Choroid plexus epithelial cell (primary cell): ENCODE results near the gene CAPN12.

Source experiments
- DNase-seq: peaks from one replicate; pipeline ENCODE4 v3.0.0-alpha.2; 2010; ENCODE audit warnings: low read depth
- H3K4me3 ChIP-seq: 2 replicates; pipeline ENCODE4 v1.5.1; 2011; ENCODE audit warnings: low read depth, mild to moderate bottlenecking, control low read depth, low read length, moderate library complexity
- CTCF ChIP-seq: conservative IDR thresholded peaks from 2 replicates; pipeline ENCODE4 v1.5.1; 2011; ENCODE audit warnings: low read depth, mild to moderate bottlenecking, control low read depth, inconsistent platforms, low read length, moderate library complexity

Gene CAPN12

DNA sequence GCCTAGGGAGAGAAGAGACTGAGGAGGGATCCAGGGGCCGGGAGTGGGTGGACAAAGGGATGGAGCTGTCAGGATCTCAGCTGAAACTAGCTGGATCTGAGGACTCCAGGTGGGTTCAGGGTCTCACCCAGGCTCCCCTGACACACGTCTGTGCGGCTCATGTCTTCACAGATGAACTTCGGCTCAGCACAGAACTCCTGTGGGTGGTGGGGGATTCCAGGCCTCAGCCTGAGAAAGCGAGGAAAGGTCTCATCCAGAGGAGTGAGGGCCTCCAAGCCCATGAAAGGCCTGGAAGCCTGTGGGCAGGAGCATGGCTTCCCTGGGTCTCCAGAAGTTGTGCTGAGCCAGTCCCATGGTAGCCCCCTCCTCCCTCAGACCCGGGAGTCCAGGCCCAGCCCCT lies 1.4 kb downstream of the CAPN12 start:
- TF ChIP-seq CTCF, result no peak
- H3K4me3 ChIP-seq, result no peak overlapping the region
- DNase-seq, result no peak

DNA sequence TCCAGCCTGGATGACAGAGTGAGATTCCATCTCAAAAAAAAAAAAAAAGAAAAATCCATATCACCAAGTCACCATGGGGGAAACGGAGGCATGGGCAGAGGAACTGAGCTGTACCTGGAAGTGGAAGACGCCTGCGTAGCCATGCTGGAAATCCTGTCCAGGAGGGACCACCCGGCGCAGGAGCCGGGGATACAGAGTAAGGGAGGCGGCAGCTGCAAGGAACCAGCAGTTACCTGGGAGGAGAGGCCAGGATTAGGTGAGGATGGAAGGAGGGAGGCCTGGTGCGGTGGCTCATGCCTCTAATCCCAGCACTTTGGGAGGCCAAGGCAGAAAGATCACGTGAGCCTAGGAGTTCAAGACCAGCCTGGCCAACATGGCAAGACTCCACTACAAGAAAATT lies 2.0 kb downstream of the CAPN12 start:
- TF ChIP-seq CTCF, result no peak
- DNase-seq, result no peak
- H3K4me3 ChIP-seq, result no peak overlapping the region

GRCh38 chr19:38741670-38742069 lies 2.6 kb downstream of the CAPN12 start:
- TF ChIP-seq CTCF, result no peak
- H3K4me3 ChIP-seq, result no peak overlapping the region
- no peak for DNase-seq

DNA sequence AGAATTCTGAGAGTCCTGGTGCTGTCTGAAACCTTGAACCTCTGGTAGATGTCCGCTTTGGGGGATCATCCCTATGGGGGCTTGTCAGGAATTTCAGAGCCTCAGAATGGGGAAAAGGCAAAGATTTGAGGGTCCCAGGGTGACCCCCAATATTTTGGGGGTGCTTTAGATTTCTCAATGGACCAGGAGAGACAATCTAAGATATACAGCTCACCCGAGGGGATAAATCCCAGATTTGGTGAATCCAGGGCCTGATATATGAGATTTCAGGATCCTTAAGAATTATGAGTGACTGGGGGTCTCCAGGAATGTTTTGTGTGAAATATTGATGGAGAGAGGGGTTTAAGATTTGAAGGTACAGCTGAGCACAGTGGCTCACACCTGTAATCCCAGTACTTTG lies 3.3 kb downstream of the CAPN12 start:
- no peak overlapping the region for H3K4me3 ChIP-seq
- TF ChIP-seq CTCF, result no peak
- DNase-seq, result no peak

- no peak for DNase-seq
- no peak overlapping the region for H3K4me3 ChIP-seq
- no peak for TF ChIP-seq CTCF
These were observed 4.0 kb downstream of the CAPN12 start for GRCh38 chr19:38740257-38740592.

DNA sequence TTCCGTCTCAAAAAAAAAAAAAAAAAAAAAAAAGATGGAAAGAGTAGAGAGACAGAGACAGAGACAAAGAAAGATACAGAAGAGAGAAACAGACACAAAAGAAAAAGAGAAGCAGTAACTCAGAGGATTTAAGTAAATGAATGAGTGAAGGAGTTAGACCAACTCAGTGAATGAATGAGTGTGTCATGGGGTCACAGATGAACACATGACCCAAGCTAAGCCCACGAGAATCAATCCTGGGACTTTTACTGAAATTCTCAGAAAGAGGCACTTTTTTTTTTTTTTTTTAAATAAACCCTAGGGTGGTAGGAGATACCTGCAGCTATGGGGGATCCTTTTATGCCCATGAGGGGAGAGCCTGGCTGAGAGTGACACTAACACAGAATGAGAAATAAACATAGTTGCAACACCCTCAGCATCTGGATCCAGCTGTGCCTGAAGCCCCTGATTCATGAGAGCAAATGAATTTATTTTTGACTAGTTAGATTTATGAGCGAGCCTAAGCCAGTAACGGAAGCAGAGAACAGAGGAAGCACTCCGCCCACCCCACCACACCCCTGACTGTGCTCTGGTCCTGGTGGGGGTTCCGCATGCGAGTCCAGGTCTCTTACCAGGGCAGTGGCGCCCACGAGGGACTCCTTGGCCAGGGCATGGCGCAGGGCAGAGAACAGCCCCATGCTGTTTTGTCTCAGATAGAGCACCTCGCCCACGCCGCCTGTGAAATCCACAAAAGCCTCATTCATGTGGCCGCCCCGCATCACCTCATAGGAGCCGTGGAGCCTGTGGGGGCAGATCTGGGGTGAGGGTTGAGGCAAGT lies 4.6 kb downstream of the CAPN12 start:
- no peak for TF ChIP-seq CTCF
- no peak overlapping the region for H3K4me3 ChIP-seq
- DNase-seq, result no peak

DNA sequence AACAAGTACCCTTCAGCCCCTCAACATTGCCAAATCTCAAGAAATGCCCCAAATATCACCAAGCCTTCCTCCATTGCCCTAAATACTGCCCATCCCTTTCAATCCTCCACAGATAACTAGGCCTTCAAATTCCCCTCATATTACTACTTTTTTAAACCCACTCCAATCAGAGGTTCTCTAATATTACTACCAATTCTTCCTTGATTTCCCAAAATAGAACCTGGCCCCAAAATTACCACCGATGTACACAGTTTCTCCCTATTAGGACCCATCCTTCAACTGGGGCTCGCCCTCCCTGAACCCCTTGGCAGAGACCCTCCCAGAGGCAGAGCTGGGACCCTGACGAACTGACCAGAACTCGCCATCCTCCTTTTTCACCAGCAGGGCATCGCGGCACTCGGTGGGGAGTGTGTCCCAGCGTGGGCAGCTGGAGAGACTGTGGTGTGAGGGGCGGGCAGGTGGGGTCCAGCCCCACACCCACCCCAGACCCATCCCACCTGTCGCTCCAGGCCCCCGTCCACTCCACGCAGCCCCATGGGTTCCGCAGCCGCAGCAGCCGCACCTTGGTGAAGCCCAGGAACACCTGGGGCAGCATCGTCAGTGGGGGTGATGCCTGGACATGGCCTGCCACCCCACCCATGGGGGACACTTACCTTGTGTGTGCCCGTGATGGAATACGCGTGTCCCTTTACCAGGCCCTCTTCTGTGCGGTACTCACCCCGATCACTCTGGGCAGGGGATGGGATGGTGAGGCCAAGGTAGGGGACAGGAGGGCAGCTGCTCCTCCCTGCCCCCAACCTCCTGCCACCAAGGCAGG lies 6.1 kb downstream of the CAPN12 start:
- DNase-seq, result no peak
- no peak overlapping the region for H3K4me3 ChIP-seq
- TF ChIP-seq CTCF, result no peak
